GM18873 (cell line): Measurements from ENCODE around the gene GATAD2A.

Source experiments
- ATAC-seq: cut with Tn5 transposase; IDR thresholded peaks from one replicate; pipeline ENCODE4 v1.9.1; 2021; ENCODE audit warnings: mild to moderate bottlenecking, moderate library complexity, moderate number of reproducible peaks; ENCODE audit not compliant: unreplicated experiment, low FRiP score

GATAD2A gene

DNA sequence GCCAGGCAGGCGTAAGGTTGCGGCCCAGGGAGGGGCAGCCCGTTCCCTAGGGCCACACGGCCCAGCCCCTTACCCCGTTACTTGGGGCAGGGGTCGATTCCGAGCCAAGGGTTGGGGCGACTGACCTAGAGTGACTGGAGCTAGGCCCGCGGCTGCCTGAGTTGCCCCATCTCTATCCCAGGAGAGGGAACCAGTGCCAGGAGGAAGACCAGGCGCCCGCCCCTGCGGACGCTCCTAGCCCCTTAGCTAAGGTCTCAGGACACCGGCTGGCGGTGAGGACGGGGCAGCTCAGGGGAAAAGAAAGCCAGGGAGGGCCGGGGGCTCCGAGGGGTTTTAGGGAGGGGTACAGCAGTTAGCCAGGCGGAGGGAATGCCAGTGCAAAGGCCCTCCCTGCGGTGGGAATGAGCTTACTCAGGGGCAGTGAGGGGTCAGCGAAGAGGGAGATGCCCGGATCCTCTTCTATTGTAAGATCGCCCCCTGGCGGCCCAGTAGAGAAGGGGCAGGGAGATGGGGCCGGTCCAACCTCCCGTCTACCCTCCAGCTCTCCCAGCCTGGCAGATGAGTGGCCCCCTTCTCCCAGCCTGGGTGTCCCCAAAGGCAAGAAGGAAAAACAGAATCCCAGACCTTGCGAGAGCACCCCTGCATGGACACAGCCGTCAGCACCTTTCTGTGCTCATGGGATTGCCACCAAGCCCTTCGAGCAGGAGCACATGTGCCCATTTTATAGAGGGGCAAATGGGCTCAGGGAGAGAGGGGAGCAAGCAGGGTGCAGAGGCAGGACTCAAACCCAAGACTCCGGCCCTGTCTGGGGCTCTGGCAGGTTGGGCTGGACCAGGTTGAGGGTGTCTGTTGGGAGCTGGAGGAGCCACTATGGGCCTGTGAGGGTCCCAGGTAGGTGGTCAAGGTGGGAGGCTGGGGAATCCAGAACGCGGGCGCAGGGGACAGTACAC lies 148.9 kb downstream of the GATAD2A start:
- no peak for ATAC-seq

DNA sequence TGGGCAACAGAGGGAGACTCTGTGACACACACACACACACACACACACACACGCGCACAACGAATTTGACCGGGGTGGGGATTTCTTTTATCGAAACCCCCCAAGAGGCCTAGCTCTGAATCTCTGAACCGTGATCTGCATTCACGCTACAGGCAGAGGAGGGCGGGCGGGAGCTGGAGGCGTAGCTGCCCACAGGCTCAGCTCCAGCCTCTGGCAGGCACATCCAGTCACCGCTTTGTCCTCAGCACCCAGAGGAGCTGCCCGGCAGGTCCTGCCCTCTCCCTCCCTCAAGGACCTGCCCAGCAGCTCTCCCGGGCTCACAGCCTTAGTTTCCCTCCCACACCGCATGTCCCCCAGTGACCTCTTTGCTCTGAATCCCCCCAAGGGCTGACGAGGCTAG lies 152.6 kb downstream of the GATAD2A start:
- no peak for ATAC-seq
